Measurements from ENCODE around the gene ADGRD2.
A peak's percentile ranks its signal among the peaks of the same experiment; 100 is the strongest.

The ADGRD2 gene

DNA sequence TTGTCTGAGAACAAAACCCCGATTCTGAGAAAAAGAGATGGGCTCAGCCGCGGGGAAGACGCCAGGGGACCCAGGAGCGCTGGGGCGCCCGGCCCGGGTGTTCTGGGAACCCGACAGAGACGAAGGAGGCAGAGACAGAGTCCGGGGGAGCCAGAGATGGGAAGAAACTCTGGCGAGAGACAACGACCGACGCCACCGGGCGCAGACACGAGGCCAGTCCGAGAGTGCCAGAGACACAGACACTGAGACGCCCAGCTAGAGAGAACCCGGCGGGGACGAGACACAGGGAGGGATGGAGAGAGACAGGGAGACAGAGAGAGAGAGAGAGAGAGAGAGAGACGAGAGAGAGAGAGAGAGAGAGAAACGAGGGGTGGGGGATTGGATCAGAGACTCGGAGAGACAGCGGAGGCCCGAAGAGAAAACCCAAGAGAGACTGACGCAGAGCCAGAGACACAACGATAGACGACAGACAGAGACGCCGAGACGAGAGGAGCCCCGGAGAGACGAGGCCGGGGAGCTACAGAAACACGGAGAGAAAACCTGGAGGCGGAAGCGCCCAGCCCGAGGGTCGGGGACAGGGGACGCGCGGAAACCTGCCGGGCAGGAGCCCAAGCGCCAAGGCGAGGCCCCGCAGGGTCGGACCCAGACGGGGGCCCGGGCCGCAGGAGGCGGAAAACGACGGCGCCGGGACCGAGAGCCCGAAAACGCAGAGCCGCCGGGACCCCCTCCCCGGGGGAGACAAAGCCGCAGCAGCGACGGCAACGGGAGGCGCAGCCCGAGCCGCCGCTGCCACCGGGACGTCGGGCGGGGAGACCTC lies 53.7 kb downstream of the ADGRD2 start:
- Histone ChIP-seq H3K27ac (no peak overlapping the region), H3K4me3 (peak overlapping the region in 4 of 7 experiments; percentile 14 to 32 (median 18))

DNA sequence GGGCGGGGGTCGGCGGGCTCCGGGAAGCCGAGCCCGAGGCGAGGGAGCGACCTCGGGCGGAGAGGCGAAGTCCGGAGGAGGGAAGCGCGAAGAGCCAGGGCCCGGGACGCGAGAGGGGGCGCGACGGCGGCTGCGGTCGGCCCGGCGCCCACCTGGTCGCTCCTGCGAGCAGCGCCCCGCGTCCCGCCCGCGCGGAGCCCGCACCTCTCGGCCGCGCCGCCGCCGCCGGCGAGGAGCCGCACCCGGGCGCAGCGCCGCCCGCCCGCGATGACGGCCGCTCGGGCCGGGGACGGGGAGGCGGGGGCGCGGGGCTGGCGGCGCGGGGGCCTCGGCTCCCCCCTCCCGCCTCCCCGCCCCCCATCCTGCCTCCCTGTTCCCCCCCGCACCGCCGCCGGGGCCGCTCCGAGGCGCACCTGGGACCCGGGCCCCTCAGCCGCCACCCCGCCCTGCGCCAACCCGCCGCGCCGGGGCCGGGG lies 54.3 kb downstream of the ADGRD2 start:
- Histone ChIP-seq H3K4me3 (peak overlapping the region in 4 of 7 experiments; percentile 14 to 32 (median 18)), H3K27ac (no peak overlapping the region)

DNA sequence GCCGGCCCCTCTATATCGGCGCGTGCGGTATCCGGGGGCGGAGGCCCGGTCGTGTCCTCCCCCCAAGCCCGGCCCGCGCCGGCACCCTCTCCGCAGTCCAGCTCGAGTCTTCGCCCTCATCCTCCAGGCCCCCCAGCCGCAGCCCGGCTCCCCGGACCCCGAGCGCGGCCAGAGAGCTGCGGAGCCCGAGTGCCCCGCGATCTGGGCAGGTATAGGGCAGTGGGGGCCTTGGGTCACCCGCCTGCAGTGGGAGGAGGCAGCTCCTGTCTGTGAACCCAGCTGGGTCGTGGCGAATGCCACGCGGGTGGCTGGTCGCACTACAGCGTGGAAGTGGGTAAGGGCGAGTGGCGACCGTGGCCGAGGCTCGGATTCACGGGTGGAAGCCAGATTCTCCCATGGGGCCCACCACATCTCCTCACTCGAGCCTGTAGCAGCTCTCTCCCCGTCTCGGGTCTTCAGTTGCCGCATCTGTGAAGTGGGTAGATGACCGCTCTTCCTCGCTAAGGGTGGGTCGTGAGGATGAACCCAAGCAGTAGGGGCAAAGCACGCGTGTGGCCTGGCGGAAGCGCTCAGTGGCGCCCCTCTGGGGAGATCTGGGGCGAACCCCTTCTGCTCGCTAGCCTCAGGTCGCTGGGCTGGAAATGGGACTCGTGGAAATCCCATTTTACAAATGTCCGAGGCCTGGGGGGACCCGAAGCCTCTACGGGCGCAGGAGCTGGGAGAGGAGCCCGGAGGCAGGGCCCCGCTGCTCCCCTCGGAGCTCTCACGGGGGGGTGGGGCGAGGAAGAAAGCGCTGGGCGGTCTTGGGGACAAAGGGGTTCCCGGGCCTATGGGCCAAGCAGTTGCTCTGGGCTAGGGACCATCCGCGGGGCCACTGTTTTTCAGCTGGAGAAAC lies 55.0 kb downstream of the ADGRD2 start:
- H3K4me3 ChIP-seq = peak overlapping the region in 1 of 7 experiments; percentile 32
- H3K27ac ChIP-seq = no peak overlapping the region

DNA sequence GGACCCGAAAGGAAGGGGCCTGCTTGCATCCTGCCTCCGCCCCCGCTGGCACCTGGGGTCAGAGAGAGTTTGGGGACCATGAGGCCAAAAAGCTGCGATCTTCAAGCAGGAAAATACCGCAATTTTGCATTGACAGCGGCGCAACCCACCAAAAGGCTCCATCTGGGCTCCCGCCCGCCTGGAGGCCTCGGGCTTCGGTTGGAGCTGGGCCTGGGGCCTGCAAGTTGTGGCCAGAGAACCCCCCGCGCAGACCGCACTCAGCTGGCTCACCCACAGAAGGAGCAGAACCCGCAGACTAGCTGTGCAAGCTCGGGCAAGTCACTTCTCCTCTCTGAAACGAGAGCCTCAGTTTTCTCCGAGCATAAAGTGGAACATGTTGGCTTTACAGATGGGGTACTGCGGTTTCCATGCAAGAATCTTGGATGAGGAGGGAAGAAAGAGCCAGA lies 55.7 kb downstream of the ADGRD2 start:
- H3K4me3 ChIP-seq = no peak overlapping the region

DNA sequence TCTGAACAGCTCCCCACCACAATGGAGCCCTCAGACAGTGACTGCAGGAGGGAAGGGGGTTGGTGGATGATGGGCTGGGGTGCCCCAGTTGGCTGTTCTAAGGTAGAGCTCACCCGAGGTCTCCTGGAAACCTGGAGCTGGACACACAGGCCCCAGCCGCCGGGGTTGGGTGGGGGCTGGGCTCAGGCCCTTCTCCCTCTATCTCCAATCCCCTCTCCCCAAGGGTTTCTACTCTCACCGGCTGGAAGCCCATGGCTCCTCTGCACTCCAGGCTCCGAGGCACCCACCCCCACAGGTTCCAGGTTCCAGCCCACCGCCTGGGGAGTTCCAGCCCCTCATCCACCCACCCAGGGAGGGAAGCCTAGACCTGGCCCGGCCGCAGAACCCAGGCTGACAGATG lies 56.2 kb downstream of the ADGRD2 start:
- no peak overlapping the region for H3K27ac ChIP-seq
- H3K4me3 ChIP-seq = no peak overlapping the region

More for the DNA sequence above, 55.7 kb downstream of the ADGRD2 start:
- no peak overlapping the region for H3K27ac ChIP-seq

DNA sequence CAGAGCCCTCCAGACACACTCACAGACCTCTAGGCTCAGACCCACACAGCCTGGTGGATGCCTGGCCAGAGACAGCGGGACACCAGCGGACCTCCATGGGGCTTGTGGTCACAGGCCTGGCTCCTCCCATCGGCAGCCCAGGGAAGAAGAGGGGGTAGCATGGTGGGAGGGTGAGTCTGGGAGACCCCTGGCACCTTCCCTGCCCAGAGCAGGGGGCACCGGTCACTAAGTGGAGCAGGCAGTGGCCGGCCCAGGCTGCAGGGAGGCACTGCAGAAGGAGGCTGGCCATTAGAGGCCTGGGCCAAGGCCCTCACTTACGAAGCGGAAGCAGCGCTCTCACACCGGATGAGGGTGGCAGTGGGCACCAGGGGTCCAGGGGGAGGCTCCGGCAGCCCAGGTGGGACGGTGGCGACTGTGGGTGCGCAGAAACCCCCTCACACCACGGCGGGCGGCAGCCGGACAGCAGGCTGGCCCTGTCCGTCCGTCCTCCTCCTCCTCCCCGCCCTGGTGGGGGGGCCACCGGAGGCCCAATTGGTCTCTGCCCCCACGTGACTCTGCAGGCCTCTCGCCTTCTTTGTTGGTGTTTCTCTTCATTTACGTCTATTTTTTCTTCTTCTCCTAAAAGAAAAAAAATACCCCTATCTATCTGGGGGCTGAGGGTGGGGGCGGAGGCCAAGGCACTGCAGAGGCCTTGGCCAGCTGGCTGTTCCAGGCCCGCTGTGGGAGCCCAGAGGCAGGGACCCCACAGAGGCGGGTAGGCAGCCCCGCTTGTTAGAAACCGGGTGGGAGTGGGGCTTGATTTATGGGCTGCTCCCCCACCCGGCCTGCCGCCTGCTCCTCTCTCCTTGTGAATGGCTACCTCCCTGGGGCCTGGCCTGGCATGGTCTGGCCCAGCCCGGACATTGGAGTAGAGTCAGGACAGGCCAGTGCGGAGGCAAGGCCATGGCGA lies 57.0 kb downstream of the ADGRD2 start, which contains the start of gene NR5A1:
Gene NR5A1, minus strand, starts transcription at position 469 of the 949 bp plus-strand sequence. CDS start 4,004 bp downstream, outside the sequence.
- Histone ChIP-seq H3K27ac (no peak within 1 kb of the TSS), H3K4me3 (no peak within 1 kb of the TSS)

DNA sequence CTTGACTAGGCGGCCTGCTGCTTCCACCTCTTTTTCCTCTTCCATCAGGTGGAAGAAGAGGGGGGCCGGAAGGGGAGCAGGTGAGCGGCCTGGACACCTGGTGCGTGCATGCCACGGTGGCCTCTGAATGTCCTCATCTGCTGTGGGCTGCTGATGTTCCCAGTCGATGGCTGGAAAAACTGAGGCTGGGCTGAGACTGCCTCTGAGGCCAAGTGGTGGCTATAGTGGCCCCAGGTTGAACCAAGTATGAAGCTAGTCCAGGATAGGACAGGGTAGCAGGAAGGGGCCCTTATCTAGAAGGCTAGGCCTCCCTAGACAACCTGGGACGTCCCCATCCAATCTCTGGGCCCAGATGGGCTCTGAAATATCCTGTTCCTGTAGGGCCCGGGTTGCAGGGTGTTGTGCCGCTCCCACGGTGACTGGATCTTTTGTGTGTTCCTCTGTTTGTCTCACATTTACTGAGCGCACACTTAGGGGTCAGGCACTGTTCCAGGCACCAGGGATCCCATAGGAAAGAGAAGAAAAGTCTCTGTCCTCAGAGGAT lies 57.7 kb downstream of the ADGRD2 start:
- Histone ChIP-seq H3K27ac (no peak overlapping the region), H3K4me3 (no peak overlapping the region)

DNA sequence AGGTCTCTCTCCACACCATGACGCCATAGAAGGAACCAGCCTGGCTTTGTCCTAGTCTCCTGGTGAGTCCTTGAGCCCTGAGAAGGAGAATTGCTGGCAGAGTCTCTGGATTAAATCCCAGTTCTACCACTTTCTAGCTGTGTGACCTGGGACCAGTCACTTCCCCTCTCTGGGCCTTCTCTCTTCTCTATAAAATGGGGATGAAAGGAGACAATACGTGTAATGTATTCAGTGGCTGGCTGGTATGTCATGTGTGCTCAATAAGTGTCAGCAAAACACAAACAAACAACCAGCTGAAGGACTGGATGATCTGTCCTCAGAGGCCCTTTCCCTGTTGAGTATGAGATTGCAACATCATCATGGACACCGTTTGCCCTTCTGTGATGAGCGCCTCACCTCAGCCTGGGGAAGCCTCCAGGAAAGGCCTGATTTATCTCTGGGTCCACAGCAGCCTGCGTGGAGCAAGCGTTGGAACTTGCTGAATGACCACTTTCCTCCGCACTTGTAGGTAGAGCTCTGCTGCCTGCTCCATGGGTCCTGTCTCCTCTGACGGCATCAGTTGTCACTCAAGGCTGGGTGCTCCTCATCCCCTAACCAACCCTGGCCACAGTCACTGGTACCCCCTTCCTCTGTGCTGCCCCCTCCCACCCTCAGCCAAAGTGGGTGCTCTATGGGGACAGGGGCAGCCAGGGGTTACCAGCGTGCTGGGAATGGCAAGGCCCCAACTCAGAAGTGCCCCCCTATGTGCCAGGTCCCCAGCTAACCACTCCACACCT lies 60.6 kb downstream of the ADGRD2 start:
- H3K27ac ChIP-seq = no peak overlapping the region
- no peak overlapping the region for H3K4me3 ChIP-seq

DNA sequence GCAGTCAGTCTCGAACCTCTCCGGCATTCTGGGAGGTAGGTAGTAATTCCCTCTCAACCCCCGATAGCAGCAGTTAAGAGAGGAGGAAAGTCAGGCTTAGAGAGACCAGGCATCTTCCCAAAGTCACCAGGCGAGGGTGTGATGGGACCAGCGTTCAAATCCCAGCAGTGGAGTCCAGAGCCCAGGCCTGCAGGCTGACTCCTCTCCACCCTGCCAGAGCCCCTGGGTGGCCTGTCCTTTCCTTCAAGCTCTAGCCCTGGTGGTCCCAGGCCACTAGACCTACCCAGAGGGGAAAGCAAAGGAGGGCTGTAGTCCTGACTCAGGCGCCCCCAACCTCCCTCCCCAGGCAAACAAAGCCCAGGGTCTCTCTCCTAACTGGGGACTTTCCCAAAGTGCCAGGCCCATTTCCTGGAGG lies 61.2 kb downstream of the ADGRD2 start:
- H3K27ac ChIP-seq = no peak overlapping the region
- H3K4me3 ChIP-seq = no peak overlapping the region

DNA sequence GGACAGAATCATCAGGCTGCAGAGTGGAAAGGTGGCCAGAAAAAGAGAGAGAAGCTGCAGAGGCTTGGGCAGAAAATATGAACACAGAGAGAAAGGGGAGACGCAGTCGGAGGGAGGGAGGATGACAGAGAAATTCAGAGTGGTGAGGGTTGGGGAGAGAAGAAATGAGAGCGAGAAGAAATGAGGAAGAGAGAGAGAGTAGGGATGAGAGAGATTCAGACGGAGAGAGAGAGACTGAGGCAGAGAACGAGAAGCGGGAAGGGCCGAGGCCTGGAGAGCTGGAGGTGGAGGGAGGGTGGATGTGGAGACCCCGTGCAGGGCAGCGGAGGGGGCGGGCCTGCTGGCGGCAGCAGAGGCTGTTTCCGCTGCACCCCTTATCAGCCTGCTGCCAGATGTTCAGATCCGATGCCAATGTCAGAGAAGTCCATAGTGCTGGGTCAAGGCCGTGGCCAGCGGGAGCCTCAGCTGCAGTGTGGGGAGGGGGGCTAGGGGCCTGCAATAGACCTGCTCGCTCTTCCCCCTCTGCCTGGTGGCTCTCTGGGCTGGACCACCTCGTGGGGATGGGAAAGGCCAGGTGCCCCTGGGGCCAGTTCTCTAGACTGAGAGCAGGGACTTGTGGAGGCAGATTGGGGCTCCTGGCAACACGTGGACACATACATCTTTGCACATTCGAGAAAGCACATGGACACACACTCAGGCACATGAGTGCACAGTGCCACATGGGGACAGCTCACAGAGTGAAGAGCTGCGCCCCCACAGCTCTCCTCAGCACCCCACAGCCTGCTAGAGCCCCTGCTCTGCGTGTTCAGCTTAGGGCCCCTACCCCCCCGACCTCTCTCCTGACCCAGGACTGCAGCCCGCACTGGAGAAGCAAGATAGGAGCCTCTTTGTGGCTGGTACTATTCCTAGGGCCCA lies 61.9 kb downstream of the ADGRD2 start:
- Histone ChIP-seq H3K27ac (no peak overlapping the region), H3K4me3 (no peak overlapping the region)

DNA sequence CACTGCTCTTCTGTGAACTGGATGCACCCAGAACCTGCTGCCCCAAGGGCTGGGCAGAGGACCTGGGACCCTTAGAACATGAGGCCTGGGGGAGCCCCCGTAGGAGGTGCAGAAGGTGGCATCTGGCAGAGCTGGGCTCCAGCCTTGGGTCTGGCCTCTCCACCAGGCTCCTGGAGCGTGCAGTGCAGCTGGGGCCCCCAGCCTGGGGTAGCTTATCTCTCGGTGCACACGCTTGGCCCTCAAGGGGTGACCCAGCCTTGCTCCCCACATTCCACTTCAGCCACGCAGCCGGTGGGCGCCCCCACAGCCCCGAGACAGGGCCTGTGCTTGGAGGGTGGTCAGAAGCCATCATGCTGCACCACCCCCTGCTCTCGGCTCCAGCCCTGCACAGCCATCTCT lies 62.6 kb downstream of the ADGRD2 start:
- no peak overlapping the region for H3K27ac ChIP-seq

DNA sequence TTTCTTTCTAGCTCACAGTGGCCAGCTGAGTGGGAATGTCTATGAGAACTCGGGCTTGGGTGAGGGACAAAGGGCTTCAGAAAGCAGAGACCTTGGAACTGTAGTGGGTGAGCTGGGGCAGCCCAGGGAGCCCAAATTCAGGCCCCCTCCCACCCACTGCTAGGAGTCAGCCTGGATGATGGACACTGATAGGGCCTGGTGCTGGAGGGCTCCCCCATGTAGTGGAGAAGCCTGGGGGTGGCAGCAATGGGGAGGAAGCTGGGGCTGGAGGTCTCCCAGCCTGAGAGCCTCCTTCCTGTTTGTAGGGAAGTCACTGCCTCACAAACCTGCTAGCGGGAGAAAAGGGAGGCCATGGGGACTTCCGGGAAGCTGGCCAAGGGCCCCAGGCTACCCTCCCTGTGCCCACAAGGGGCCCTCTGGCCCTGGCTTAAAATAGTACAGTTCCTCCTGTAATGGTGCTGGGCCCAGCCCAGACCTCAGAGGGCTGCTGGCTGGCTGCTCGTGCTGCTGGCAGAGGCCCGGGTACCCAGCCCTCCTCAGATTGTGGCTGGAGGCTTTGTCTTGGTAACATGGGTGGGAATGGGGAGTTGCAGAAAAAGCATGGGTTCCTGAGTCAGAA lies 63.2 kb downstream of the ADGRD2 start:
- no peak overlapping the region for H3K27ac ChIP-seq

More for the DNA sequence above, 62.6 kb downstream of the ADGRD2 start:
- H3K4me3 ChIP-seq = no peak overlapping the region

DNA sequence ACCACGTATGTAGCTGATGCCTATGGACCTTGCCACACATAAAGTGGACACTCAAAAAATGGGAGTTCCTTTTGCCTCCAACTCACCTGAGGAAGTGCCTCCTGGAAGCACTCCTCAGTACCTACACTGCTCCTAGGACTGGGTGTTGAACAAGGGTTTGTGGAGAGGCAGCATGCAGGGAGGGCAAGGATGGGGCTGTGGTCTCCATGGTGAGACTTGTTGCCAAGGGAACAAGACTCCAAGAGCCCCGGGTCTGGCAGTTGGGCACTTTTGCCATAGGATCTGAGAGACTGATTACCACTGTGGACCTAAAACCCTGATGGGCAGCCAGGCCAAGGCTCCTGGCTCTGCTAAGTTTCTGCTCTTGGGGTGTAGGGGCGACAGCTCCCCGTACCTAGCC lies 63.9 kb downstream of the ADGRD2 start:
- Histone ChIP-seq H3K27ac (no peak overlapping the region), H3K4me3 (no peak overlapping the region)

More for the DNA sequence above, 63.2 kb downstream of the ADGRD2 start:
- H3K4me3 ChIP-seq = no peak overlapping the region

DNA sequence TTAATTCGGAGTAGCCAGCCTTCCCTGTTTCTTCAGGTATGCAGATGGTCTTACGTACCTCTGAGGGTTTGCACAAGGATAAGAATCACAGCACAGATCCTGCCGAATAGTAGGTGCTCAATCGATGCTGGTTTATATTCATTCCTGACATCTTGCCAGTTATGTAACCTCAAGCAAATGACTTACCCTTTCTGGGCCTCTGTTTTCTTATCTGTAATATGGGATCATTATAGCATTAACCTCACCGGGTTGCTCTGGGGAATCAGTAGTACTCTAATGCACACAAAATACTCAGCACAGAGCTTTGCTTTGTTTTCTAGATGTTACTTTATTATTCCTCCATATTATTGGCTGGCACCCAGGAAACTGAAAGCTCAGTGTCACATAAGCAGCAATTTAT lies 64.6 kb downstream of the ADGRD2 start:
- Histone ChIP-seq H3K27ac (no peak overlapping the region), H3K4me3 (no peak overlapping the region)

DNA sequence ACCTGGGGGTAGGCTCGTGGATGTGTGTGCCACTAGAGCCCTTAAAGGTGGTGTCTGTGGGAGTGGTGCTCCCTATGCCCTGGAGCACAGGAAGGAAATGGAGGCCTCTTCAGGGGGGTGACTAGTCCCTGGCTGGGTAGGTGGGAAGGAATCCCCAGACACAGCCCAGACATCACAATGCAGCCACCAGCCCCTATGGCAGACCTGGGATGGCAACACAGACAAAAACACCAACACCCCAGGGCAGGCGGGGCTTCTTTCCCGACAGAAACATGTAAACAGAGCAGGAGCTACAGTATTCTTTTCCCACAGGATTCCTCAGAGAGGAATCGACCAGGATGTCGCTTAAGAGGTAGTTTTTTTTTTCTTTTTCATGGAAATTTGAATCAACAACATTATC lies 67.3 kb downstream of the ADGRD2 start:
- H3K4me3 ChIP-seq = no peak overlapping the region
- no peak overlapping the region for H3K27ac ChIP-seq

DNA sequence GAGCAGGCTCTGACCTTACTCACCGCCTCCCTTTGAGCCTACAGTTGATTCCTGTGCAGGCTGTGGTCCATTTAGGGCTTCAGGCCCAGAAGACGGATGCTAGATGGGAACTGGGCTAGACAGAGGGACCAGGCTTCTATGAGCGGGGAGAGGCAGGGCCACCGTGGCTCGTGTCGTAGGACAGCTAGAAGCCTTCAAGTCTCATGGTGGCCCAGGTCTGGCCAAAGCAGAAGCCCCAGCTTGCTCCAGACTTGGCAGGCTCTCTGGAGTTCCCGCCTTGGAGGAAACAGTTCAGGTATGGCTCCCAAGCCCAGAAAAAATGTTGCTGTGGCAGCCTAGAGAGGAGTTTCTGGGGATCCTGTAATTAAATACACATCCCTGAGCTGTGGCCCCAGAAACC lies 67.9 kb downstream of the ADGRD2 start:
- Histone ChIP-seq H3K27ac (no peak overlapping the region), H3K4me3 (no peak overlapping the region)

DNA sequence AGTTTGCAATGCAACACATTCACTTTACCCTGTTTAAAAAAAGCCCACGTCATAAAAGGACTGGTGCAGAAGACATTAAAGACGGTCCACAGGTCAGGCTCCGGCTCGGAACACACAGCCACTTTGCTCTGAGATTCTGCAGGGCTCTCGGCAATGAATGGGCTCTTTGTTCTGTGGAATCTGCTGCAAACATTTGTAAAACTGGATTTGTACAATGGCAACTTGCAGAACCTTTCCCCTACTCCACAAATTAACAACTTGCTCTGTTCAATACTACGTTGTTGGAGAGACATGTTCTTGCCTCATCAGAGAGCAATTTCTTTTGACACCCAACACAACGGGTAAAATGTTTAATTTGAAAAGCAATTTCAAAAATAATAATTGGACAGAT lies 70.0 kb downstream of the ADGRD2 start:
- Histone ChIP-seq H3K27ac (no peak overlapping the region), H3K4me3 (no peak overlapping the region)
